ENCODE data around the gene TNIK. TPM values are rescaled to one million over a fixed set of nuclear protein-coding genes. Genes with fewer than 3 reads are reported as not detected.

Gene TNIK
- polyA plus RNA-seq, 1 of the 3 experiments (the other 2 are of a cell fraction): 19.4 TPM

DNA sequence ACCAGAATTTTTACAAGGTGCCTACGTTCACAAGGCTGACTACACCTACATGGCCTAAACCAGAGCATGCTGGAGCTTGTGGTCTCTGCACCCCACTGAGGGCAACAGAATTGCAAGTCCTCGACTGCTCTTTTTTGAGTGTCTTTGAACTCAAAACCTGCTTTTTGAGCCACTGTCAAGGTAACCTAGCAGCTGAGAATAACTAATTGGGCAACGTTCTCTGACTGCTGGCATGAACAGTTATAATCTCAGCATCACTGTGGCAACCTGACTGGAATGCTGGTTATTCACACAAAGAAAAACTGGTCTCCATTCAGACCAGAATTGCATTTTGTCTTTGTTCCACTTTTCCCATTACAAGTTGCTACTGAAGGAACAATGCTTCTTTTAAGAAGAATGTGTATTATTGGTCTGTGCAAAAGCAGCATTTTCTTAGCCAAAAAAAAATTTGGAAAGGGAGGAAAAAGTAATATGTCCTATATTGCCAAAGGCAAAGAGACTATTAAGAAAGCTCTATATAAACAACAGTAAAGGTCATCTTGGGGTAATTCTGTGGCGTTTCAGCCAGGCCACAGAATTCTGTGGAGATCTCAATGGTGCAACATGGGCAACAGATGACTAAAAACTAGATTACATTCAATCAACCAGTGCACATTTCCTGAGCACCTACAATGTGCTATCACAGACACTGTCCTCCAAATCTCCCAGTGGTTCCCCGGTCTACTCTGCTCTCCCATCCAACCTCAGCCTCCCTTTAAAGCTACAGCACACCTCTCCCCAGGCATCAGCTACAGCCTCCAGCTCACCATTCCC lies 76.8 kb downstream of the TNIK start:
- POLR2A ChIA-PET: no interaction called here

More for the DNA sequence above, 76.8 kb downstream of the TNIK start:
- H3K9me3 ChIP-seq: no peaks in the 10 kb centered on the region
- H3K4me2 ChIP-seq: peak overlapping the region; percentile 50
- H4K20me1 ChIP-seq (ENCODE audit: insufficient read depth): no peaks in the 10 kb centered on the region
- H3K27me3 ChIP-seq (ENCODE audit: insufficient read depth): no peaks in the 10 kb centered on the region
- TF ChIP-seq FOSL2 (IDR thresholded peaks at IDR 0.05; ENCODE audit: borderline replicate concordance, low read depth): no peak
- TF ChIP-seq, protein P1, sequence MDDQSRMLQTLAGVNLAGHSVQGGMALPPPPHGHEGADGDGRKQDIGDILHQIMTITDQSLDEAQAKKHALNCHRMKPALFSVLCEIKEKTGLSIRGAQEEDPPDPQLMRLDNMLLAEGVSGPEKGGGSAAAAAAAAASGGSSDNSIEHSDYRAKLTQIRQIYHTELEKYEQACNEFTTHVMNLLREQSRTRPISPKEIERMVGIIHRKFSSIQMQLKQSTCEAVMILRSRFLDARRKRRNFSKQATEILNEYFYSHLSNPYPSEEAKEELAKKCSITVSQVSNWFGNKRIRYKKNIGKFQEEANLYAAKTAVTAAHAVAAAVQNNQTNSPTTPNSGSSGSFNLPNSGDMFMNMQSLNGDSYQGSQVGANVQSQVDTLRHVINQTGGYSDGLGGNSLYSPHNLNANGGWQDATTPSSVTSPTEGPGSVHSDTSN (IDR thresholded peaks at IDR 0.05): no peak
- TF ChIP-seq RCOR1 (IDR thresholded peaks at IDR 0.05; ENCODE audit: low read length): no peak
- TF ChIP-seq, protein P2, sequence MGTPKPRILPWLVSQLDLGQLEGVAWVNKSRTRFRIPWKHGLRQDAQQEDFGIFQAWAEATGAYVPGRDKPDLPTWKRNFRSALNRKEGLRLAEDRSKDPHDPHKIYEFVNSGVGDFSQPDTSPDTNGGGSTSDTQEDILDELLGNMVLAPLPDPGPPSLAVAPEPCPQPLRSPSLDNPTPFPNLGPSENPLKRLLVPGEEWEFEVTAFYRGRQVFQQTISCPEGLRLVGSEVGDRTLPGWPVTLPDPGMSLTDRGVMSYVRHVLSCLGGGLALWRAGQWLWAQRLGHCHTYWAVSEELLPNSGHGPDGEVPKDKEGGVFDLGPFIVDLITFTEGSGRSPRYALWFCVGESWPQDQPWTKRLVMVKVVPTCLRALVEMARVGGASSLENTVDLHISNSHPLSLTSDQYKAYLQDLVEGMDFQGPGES (IDR thresholded peaks at IDR 0.05; ENCODE audit: low read depth, low read length): no peak
- no peak for TF ChIP-seq RAD21 (IDR thresholded peaks at IDR 0.05; ENCODE audit: low read length)
- no peak for TF ChIP-seq MXI1 (IDR thresholded peaks at IDR 0.05; ENCODE audit: low read depth, low read length)
- no peak for TF ChIP-seq GABPA (IDR thresholded peaks at IDR 0.05; ENCODE audit: low read depth)
- TF ChIP-seq, protein P3, sequence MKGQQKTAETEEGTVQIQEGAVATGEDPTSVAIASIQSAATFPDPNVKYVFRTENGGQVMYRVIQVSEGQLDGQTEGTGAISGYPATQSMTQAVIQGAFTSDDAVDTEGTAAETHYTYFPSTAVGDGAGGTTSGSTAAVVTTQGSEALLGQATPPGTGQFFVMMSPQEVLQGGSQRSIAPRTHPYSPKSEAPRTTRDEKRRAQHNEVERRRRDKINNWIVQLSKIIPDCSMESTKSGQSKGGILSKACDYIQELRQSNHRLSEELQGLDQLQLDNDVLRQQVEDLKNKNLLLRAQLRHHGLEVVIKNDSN (IDR thresholded peaks at IDR 0.05; ENCODE audit: borderline replicate concordance, low read depth): no peak
- TF ChIP-seq RXRA (IDR thresholded peaks at IDR 0.05; ENCODE audit: borderline replicate concordance, low read depth): no peak
- TF ChIP-seq, protein P4, sequence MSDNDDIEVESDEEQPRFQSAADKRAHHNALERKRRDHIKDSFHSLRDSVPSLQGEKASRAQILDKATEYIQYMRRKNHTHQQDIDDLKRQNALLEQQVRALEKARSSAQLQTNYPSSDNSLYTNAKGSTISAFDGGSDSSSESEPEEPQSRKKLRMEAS (IDR thresholded peaks at IDR 0.05; ENCODE audit: low read depth): no peak
- TF ChIP-seq, protein P5, sequence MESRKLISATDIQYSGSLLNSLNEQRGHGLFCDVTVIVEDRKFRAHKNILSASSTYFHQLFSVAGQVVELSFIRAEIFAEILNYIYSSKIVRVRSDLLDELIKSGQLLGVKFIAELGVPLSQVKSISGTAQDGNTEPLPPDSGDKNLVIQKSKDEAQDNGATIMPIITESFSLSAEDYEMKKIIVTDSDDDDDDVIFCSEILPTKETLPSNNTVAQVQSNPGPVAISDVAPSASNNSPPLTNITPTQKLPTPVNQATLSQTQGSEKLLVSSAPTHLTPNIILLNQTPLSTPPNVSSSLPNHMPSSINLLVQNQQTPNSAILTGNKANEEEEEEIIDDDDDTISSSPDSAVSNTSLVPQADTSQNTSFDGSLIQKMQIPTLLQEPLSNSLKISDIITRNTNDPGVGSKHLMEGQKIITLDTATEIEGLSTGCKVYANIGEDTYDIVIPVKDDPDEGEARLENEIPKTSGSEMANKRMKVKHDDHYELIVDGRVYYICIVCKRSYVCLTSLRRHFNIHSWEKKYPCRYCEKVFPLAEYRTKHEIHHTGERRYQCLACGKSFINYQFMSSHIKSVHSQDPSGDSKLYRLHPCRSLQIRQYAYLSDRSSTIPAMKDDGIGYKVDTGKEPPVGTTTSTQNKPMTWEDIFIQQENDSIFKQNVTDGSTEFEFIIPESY (IDR thresholded peaks at IDR 0.05; ENCODE audit: borderline replicate concordance, low read depth): no peak
- TF ChIP-seq NFIC (IDR thresholded peaks at IDR 0.05; ENCODE audit: borderline replicate concordance): no peak
- no peak for TF ChIP-seq FOXM1 (IDR thresholded peaks at IDR 0.05; ENCODE audit: low read depth)
- peaks cover 0 to 4% of the 10 kb centered on the region in 2 experiments for H3K36me3 ChIP-seq (replicated peaks in 1 of 2; ENCODE audit: control insufficient read depth in 1 of 2, insufficient read depth in 2 of 2, low read length in 1 of 2)
- peak overlapping the region; percentile 19; the same call in 1 of the 2 replicates for H3K9ac ChIP-seq
- WGBS (ENCODE audit: low lambda C conversion rate): 65% methylated on average over 5 of the region's 5 CpGs
- H3K4me3 ChIP-seq (ENCODE audit: low read depth in 2 of 2, low read length in 1 of 2): no peak overlapping the region
- H3K4me1 ChIP-seq (ENCODE audit: control insufficient read depth in 1 of 2, insufficient read depth in 2 of 2, low read depth in 1 of 2, low read length in 1 of 2): peaks cover 7 to 24% of the 10 kb centered on the region in 2 experiments
- H2AFZ ChIP-seq (ENCODE audit: low read depth): no peak overlapping the region
- H3F3A ChIP-seq (replicated peaks; ENCODE audit: insufficient read depth): peaks cover 19% of the 10 kb centered on the region
- CTCF ChIA-PET: interaction anchor here (0.7 kb wide), 1 partner anchor 422 kb away, joined by 3 read pairs; no protein-coding TSS in a partner anchor
- DNase-seq: no peak
- H3K79me2 ChIP-seq (ENCODE audit: insufficient read depth): peaks cover 68% of the 10 kb centered on the region
- H3K9me2 ChIP-seq: no peaks in the 10 kb centered on the region
- peak overlapping the region; percentile 60 to 89; a peak in 3 of 4 replicates for H3K27ac ChIP-seq (ENCODE audit: low read depth in 2 of 2, low read length in 1 of 2)
